ENCODE results near the gene ICE1.

The ICE1 gene

GRCh38 chr5:5533927-5534326 lies 111.5 kb downstream of the ICE1 start:
- no peak for DNase-seq (ENCODE audit: low read depth, low spot score)

- DNase-seq (ENCODE audit: low read depth, low spot score): no peak
Measured at GRCh38 chr5:5534333-5534732, 111.9 kb downstream of the ICE1 start.

GRCh38 chr5:5536871-5537270 lies 114.4 kb downstream of the ICE1 start:
- DNase-seq (ENCODE audit: low read depth, low spot score): no peak

GRCh38 chr5:5537426-5537825 lies 114.9 kb downstream of the ICE1 start:
- no peak for DNase-seq (ENCODE audit: low read depth, low spot score)

GRCh38 chr5:5539590-5539989 lies 117.1 kb downstream of the ICE1 start:
- DNase-seq (ENCODE audit: low read depth, low spot score): no peak

Data from activated naive CD8-positive, alpha-beta T cell treated with anti-CD3 and anti-CD28 coated beads, Interleukin-2, amount 50 U/mL, for 16 hours (primary cell).